ENCODE results near the gene PRSS2. TPM values are rescaled to one million over a fixed set of nuclear protein-coding genes. Genes with fewer than 3 reads are reported as not detected.

The PRSS2 gene
- total and polyA plus RNA-seq, 9 of the 15 experiments (the other 6 are each of a cell fraction or from before 2014, with no cell fraction given): 1.3 to 23.9 (median 3.8) TPM

DNA sequence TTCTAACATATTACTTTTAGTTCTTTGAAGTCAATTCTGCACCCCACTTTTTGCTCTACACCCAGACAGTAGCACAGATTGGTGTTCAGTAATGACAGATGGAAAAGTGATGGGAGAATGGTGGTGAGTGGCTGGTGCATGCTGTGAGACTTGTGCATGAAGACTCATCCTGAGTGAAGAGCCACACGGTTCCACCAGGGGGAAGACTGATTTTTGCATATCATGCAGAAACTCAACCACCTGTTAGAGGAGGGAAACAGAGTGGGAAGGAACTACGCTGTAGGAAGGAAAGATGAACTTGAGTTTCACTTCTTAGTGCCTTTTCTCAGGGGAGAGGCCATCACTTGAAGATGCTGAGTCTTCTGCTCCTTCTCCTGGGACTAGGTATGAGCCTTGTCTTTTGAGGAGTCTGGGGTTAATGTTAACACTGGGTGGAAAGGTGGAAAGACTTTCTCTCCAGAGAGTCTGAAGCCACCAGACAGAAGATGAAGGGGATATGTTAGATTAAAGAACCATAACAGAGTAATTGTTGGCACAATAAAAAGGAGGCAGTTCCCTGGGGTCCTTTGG, 30.8 kb upstream of the PRSS2 start (continued):
- no peak for TF ChIP-seq MECOM (CRISPR knock-in tag; IDR thresholded peaks at IDR 0.05)
- peak; percentile 60; the same call in 1 of the 2 replicates for TF ChIP-seq NR2C2 (CRISPR knock-in tag; IDR thresholded peaks at IDR 0.05)
- TF ChIP-seq NR2C2 (tag; IDR thresholded peaks at IDR 0.05): no peak
- no peak for TF ChIP-seq GATA2 (CRISPR knock-in tag; IDR thresholded peaks at IDR 0.05)
- TF ChIP-seq, protein P1, sequence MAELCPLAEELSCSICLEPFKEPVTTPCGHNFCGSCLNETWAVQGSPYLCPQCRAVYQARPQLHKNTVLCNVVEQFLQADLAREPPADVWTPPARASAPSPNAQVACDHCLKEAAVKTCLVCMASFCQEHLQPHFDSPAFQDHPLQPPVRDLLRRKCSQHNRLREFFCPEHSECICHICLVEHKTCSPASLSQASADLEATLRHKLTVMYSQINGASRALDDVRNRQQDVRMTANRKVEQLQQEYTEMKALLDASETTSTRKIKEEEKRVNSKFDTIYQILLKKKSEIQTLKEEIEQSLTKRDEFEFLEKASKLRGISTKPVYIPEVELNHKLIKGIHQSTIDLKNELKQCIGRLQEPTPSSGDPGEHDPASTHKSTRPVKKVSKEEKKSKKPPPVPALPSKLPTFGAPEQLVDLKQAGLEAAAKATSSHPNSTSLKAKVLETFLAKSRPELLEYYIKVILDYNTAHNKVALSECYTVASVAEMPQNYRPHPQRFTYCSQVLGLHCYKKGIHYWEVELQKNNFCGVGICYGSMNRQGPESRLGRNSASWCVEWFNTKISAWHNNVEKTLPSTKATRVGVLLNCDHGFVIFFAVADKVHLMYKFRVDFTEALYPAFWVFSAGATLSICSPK (IDR thresholded peaks at IDR 0.05; ENCODE audit: borderline replicate concordance): no peak
- TF ChIP-seq ZNF140 (CRISPR knock-in tag; IDR thresholded peaks at IDR 0.05): no peak
- TF ChIP-seq, protein P2, sequence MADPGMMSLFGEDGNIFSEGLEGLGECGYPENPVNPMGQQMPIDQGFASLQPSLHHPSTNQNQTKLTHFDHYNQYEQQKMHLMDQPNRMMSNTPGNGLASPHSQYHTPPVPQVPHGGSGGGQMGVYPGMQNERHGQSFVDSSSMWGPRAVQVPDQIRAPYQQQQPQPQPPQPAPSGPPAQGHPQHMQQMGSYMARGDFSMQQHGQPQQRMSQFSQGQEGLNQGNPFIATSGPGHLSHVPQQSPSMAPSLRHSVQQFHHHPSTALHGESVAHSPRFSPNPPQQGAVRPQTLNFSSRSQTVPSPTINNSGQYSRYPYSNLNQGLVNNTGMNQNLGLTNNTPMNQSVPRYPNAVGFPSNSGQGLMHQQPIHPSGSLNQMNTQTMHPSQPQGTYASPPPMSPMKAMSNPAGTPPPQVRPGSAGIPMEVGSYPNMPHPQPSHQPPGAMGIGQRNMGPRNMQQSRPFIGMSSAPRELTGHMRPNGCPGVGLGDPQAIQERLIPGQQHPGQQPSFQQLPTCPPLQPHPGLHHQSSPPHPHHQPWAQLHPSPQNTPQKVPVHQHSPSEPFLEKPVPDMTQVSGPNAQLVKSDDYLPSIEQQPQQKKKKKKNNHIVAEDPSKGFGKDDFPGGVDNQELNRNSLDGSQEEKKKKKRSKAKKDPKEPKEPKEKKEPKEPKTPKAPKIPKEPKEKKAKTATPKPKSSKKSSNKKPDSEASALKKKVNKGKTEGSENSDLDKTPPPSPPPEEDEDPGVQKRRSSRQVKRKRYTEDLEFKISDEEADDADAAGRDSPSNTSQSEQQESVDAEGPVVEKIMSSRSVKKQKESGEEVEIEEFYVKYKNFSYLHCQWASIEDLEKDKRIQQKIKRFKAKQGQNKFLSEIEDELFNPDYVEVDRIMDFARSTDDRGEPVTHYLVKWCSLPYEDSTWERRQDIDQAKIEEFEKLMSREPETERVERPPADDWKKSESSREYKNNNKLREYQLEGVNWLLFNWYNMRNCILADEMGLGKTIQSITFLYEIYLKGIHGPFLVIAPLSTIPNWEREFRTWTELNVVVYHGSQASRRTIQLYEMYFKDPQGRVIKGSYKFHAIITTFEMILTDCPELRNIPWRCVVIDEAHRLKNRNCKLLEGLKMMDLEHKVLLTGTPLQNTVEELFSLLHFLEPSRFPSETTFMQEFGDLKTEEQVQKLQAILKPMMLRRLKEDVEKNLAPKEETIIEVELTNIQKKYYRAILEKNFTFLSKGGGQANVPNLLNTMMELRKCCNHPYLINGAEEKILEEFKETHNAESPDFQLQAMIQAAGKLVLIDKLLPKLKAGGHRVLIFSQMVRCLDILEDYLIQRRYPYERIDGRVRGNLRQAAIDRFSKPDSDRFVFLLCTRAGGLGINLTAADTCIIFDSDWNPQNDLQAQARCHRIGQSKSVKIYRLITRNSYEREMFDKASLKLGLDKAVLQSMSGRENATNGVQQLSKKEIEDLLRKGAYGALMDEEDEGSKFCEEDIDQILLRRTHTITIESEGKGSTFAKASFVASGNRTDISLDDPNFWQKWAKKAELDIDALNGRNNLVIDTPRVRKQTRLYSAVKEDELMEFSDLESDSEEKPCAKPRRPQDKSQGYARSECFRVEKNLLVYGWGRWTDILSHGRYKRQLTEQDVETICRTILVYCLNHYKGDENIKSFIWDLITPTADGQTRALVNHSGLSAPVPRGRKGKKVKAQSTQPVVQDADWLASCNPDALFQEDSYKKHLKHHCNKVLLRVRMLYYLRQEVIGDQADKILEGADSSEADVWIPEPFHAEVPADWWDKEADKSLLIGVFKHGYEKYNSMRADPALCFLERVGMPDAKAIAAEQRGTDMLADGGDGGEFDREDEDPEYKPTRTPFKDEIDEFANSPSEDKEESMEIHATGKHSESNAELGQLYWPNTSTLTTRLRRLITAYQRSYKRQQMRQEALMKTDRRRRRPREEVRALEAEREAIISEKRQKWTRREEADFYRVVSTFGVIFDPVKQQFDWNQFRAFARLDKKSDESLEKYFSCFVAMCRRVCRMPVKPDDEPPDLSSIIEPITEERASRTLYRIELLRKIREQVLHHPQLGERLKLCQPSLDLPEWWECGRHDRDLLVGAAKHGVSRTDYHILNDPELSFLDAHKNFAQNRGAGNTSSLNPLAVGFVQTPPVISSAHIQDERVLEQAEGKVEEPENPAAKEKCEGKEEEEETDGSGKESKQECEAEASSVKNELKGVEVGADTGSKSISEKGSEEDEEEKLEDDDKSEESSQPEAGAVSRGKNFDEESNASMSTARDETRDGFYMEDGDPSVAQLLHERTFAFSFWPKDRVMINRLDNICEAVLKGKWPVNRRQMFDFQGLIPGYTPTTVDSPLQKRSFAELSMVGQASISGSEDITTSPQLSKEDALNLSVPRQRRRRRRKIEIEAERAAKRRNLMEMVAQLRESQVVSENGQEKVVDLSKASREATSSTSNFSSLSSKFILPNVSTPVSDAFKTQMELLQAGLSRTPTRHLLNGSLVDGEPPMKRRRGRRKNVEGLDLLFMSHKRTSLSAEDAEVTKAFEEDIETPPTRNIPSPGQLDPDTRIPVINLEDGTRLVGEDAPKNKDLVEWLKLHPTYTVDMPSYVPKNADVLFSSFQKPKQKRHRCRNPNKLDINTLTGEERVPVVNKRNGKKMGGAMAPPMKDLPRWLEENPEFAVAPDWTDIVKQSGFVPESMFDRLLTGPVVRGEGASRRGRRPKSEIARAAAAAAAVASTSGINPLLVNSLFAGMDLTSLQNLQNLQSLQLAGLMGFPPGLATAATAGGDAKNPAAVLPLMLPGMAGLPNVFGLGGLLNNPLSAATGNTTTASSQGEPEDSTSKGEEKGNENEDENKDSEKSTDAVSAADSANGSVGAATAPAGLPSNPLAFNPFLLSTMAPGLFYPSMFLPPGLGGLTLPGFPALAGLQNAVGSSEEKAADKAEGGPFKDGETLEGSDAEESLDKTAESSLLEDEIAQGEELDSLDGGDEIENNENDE (IDR thresholded peaks at IDR 0.05; ENCODE audit: low read depth, low read length): no peak
- TF ChIP-seq SMAD1 (IDR thresholded peaks at IDR 0.05; ENCODE audit: low read depth, low read length, partially characterized antibody): no peak
- no peak for TF ChIP-seq BCOR (IDR thresholded peaks at IDR 0.05)
- TF ChIP-seq HDAC1 (IDR thresholded peaks at IDR 0.05): no peak
- TF ChIP-seq XRCC4 (IDR thresholded peaks at IDR 0.05; ENCODE audit: extremely low read depth, insufficient read depth, insufficient read length): no peak
- TF ChIP-seq ARID2 (IDR thresholded peaks at IDR 0.05): no peak

All from K562 (cell line).